SIG-M5 treated with dmso at 0.1 percent for 504 hours (cell line): ENCODE measurements around the gene TLCD2.
"Not testable (repeated sequence)": the region's sequence is repeated elsewhere in the genome, so short reads cannot be mapped to it uniquely, and the experiment has no call there.

Source experiments
- DNase-seq: peaks from one replicate; lab custom pipeline; 2025; ENCODE audit not compliant: unreplicated experiment; lab: John Stamatoyannopoulos, UW

The TLCD2 gene

GRCh38 chr17:1709971-1710806 lies at the start of gene TLCD2:
TLCD2 (minus strand) TSS chr17:1710377; CDS start chr17:1710242, 135 bp downstream.
- DNase-seq, result no peak

GRCh38 chr17:1759529-1759928 lies 49.4 kb upstream of the TLCD2 start:
- DNase-seq, result no peak

- no peak for DNase-seq
Measured at GRCh38 chr17:1758807-1759206, 48.6 kb upstream of the TLCD2 start.

- DNase-seq, result no peak
Measured at GRCh38 chr17:1755827-1756262, 45.7 kb upstream of the TLCD2 start.

GRCh38 chr17:1755252-1755826 lies 45.2 kb upstream of the TLCD2 start:
- DNase-seq, result no peak

- DNase-seq, result no peak
Measured at GRCh38 chr17:1754430-1755112, 44.4 kb upstream of the TLCD2 start.

- no peak for DNase-seq
Measured at GRCh38 chr17:1753767-1754429, 43.7 kb upstream of the TLCD2 start.

GRCh38 chr17:1752425-1753262 lies 42.5 kb upstream of the TLCD2 start:
- peak; percentile 38 for DNase-seq

GRCh38 chr17:1750628-1751027 lies 40.5 kb upstream of the TLCD2 start:
- DNase-seq, result no peak

GRCh38 chr17:1746975-1747543 lies 36.9 kb upstream of the TLCD2 start:
- DNase-seq, result no peak

GRCh38 chr17:1745513-1746020 lies 35.4 kb upstream of the TLCD2 start:
- no peak for DNase-seq

- DNase-seq, result no peak
Measured at GRCh38 chr17:1744551-1745512, 34.7 kb upstream of the TLCD2 start.

- no peak for DNase-seq
Measured at GRCh38 chr17:1743088-1743439, 32.9 kb upstream of the TLCD2 start.

GRCh38 chr17:1742371-1743087 lies 32.4 kb upstream of the TLCD2 start, which contains the start of gene SERPINF2:
SERPINF2 (plus strand) TSS chr17:1742871; CDS start chr17:1744996, 2,125 bp downstream.
- DNase-seq, result no peak

- DNase-seq, result not testable (repeated sequence)
Measured at GRCh38 chr17:1741899-1742298, 31.7 kb upstream of the TLCD2 start.

- DNase-seq, result no peak
Measured at GRCh38 chr17:1737531-1738291, 27.5 kb upstream of the TLCD2 start.
